Activated CD8-positive, alpha-beta memory T cell treated with anti-CD3 and anti-CD28 coated beads, Interleukin-2, amount 10 ng/mL, durations not matched to agents 7 days and 5 days (primary cell): ENCODE data around the gene KASH5. TPM values are rescaled to one million over a fixed set of nuclear protein-coding genes. Genes with fewer than 3 reads are reported as not detected.
"Not testable (repeated sequence)": the region's sequence is repeated elsewhere in the genome, so short reads cannot be mapped to it uniquely, and the experiment has no call there.

Experiments used
- ATAC-seq: fragments of 150-1000 bp; cut with Tn5 transposase; one replicate; pipeline ENCODE4 v1.10.0; 2021; ENCODE audit warnings: moderate library complexity
- CTCF ChIA-PET: fragments of 350-600 bp; sonication (Branson Sonifier 250); formaldehyde crosslinking; loops from one replicate; lab custom pipeline; 2021; ENCODE audit warnings: antibody characterized with exemption; lab: Charles Lee
- DNase-seq: peaks from one replicate; pipeline ENCODE4 v3.0.0-alpha.2; 2020
- H3K27ac Mint-ChIP-seq: one replicate; pipeline ENCODE4 v1.8.0; 2021; ENCODE audit warnings: mild to moderate bottlenecking, mixed read lengths
- H3K27me3 Mint-ChIP-seq: one replicate; pipeline ENCODE4 v1.8.0; 2021; ENCODE audit warnings: mixed read lengths
- H3K36me3 Mint-ChIP-seq: one replicate; pipeline ENCODE4 v1.8.0; 2021; ENCODE audit warnings: mild to moderate bottlenecking, mixed read lengths
- H3K4me1 Mint-ChIP-seq: one replicate; pipeline ENCODE4 v1.8.0; 2021; ENCODE audit warnings: mixed read lengths
- H3K4me3 Mint-ChIP-seq: one replicate; pipeline ENCODE4 v1.8.0; 2021; ENCODE audit warnings: mild to moderate bottlenecking, moderate library complexity, mixed read lengths
- H3K9me3 Mint-ChIP-seq: one replicate; pipeline ENCODE4 v1.8.0; 2022; ENCODE audit warnings: low read depth, mixed read lengths
- total RNA-seq, 2 experiments: library from RNA; stranded (reverse); gene quantifications; one replicate each; pipeline ENCODE4 v1.2.3, GENCODE V29; 2021

Gene KASH5
- total RNA-seq, 2 experiments from 2014 or later = 0.64 TPM; not detected in 1

DNA sequence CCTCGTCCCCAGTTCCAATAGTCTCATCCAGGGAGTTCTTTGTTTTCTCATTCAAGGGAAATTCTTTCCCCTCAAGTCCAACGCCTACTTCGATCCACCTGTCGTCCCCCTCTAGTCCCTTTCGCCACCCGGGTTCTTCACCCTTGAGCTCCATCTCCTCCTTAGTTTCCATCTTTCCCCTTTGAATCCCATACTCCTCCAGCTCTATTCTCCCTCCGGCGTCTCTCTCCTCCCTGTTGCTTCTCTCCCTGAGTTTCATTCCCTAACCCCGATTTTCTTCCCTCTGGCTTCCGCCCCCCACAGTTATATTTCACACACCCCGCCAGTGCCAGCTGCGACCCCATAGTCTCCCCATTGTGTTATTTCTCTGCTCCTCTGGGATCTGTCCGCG, 53.9 kb downstream of the KASH5 start:
- no peak overlapping the region for H3K27ac Mint-ChIP-seq
- H3K4me1 Mint-ChIP-seq = peaks cover 41% of the 10 kb centered on the region
- H3K36me3 Mint-ChIP-seq = peaks cover 5% of the 10 kb centered on the region
- no peak for ATAC-seq
- no peak for DNase-seq
- no peaks in the 10 kb centered on the region for H3K9me3 Mint-ChIP-seq
- H3K27me3 Mint-ChIP-seq = peaks cover 52% of the 10 kb centered on the region
- peak overlapping the region; percentile 78 for H3K4me3 Mint-ChIP-seq
- CTCF ChIA-PET = interaction anchor here (0.6 to 2.6 kb wide), 8 partner anchors 13 to 141 kb away, joined by 3 to 31 read pairs (median 7); no protein-coding TSS in a partner anchor

DNA sequence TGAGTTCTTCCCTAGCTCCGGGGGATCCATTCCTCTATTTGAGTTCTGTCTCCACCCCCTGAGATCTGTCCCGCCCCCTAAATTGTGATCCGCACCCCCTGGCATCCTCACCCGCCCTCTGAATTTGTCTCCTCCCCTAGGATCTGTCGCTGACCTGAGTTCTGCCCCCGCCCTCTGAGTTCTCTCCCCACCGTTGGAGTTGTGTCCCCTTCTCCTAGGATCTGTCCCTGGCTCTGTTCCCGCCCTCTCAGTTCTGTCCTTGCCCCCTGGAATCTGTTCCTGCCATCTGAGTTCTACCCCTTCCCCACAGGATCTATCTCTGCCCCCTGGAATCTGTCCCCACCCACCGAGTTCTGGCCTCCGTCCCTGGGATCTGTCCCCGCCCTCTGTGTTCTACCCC, 54.3 kb downstream of the KASH5 start:
- Mint-ChIP-seq H3K27ac (peak overlapping the region; percentile 80), H3K27me3 (peaks cover 48% of the 10 kb centered on the region), H3K4me1 (peaks cover 43% of the 10 kb centered on the region), H3K9me3 (no peaks in the 10 kb centered on the region), H3K36me3 (peaks cover 6% of the 10 kb centered on the region), H3K4me3 (peak overlapping the region; percentile 78)
- ATAC-seq (no peak), DNase-seq (peak; percentile 56)
- CTCF ChIA-PET = interaction anchor here (0.6 to 2.6 kb wide), 15 partner anchors 9 to 180 kb away, joined by 3 to 31 read pairs (median 5); partner anchors contain the start of gene PIH1D1

DNA sequence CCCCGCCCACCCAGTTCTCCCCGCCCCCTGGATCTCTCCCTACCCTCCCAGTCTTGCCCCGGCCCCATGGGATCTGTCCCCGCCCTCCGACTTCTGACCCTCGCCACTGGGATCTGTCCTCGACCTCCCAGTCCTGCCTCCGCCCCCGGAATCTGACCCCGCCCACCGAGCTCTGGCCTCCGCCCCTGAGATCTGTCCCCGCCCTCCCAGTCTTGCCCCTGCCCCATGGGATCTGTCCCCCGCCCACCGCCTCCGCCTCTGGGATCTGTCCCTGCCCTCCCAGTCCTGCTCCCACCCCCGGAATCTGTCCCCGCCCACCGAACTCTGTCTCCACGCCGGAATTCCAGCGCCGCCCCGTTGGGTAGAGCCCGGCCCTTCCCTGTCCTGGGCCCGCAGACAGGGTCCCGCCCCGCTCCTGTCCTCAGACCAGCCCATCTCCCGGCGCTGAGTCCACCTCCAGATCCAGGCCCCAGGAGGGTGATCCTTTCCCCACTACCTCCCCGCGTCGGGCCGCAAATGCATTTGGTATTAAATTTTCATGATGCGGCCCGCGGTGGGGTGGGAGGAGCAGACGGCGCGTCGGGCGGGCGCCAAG, 54.8 kb downstream of the KASH5 start:
- ATAC-seq = peak; percentile 50
- CTCF ChIA-PET = interaction anchor here (0.6 to 2.6 kb wide), 17 partner anchors 9 to 222 kb away, joined by 3 to 31 read pairs (median 4); partner anchors contain the start of gene PIH1D1
- no peaks in the 10 kb centered on the region for H3K9me3 Mint-ChIP-seq
- peaks cover 45% of the 10 kb centered on the region for H3K4me1 Mint-ChIP-seq
- peaks cover 6% of the 10 kb centered on the region for H3K36me3 Mint-ChIP-seq
- H3K27me3 Mint-ChIP-seq = peaks cover 42% of the 10 kb centered on the region
- DNase-seq = peak; percentile 86
- H3K4me3 Mint-ChIP-seq = peak overlapping the region; percentile 78
- H3K27ac Mint-ChIP-seq = peak overlapping the region; percentile 80

DNA sequence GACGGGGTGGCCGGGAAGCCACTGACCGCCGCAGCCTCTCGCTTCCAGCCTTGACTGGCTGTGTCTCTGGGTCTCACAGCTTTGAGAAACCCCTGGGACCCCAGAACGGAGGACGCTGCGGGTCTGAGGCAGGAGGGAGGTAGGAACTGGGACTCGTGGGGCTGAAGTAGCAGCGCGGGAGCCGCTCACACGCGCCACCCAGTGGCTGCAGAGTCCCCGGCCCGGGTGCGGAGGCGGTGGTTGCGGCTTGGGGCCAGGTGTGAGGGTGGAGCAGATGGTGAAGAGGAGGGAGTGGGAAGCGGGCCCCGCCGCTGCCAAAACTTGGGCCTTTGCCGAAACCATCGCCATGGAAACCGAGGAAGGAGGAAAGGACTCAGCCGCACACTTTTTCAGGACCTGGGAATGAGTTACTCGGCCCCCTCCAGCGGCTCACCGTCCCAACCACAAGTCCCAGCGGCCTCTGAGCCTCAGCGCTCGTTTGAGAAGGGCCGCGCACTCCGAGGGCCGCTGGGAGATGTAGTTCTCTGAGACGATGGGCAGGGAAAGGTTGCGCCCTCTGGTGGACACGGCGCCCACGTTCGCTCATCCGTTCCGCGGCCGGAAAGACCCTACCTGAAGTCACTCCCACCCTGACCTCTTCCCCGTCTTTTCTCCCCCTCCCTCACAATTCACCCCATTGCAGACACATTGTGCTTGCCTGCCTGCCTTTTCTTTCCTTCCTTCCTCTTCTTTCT, 55.5 kb downstream of the KASH5 start:
- Mint-ChIP-seq H3K4me3 (peak overlapping the region; percentile 78), H3K36me3 (peaks cover 11% of the 10 kb centered on the region), H3K9me3 (no peaks in the 10 kb centered on the region), H3K4me1 (peaks cover 51% of the 10 kb centered on the region), H3K27ac (peak overlapping the region; percentile 80), H3K27me3 (peaks cover 36% of the 10 kb centered on the region)
- CTCF ChIA-PET = interaction anchor here (0.6 to 2.8 kb wide), 22 partner anchors 8 to 222 kb away, joined by 3 to 39 read pairs (median 4); partner anchors contain the start of genes ALDH16A1 and PIH1D1
- DNase-seq = peak; percentile 96
- ATAC-seq = peak; percentile 85

DNA sequence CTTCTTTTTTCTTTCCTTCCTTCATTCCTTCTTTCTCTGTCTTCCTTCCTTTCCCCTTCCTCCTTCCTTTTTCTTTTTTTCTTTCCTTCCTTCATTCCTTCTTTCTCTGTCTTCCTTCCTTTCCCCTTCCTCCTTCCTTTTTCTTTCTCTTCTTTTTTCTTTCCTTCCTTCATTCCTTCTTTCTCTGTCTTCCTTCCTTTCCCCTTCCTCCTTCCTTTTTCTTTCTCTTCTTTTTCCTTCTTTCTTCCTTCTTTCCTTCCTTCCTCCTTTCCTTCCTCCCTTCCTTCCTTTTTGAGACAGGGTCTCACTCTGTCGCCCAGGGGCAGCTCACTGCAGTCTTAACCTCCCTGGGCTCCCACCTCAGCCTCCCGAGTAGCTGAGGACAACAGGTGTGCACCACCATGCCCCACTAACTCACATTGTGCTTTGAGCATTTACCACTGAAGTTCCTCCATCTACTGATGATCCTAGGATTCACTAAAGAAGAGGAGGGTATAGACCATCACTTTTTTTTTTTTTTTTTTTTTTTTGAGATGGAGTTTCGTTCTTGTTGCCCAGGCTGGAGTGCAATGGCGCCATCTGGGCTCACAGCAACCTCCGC, 56.2 kb downstream of the KASH5 start:
- DNase-seq, H3K9me3 Mint-ChIP-seq, ATAC-seq: not testable (repeated sequence)
- CTCF ChIA-PET = interaction anchor here (0.7 to 2.8 kb wide), 10 partner anchors 9 to 120 kb away, joined by 3 to 39 read pairs (median 5); partner anchors contain the start of genes ALDH16A1 and FLT3LG
- peak overlapping the region; percentile 78 for H3K4me3 Mint-ChIP-seq
- H3K36me3 Mint-ChIP-seq = peaks cover 15% of the 10 kb centered on the region
- H3K4me1 Mint-ChIP-seq = peaks cover 54% of the 10 kb centered on the region
- peaks cover 30% of the 10 kb centered on the region for H3K27me3 Mint-ChIP-seq
- H3K27ac Mint-ChIP-seq = peak overlapping the region; percentile 80

DNA sequence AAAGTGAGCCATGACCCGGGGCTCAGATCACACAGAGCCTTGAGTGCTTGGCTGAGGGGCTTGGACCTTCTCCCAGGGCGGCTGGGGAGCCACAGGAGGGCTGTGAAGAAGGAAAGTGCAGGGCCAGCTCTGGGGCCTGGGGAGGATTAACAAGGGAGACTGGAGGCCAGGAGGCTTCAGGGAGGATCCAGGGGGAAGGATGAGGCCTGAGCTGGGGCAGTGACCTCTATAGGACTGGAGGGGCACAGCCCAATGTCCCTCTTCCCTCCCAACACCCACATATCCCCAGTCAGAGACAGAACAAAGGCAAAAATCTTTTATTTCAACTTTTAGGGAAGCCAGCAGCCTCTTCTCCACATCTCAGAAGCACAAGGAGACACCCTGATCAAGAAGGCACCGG, 57.9 kb downstream of the KASH5 start:
- CTCF ChIA-PET = interaction anchor here (0.7 to 2.8 kb wide), 7 partner anchors 7 to 54 kb away, joined by 3 to 39 read pairs (median 8); partner anchors contain the start of genes ALDH16A1 and FLT3LG
- Mint-ChIP-seq H3K27me3 (peaks cover 13% of the 10 kb centered on the region), H3K27ac (peak overlapping the region; percentile 40), H3K4me1 (peaks cover 62% of the 10 kb centered on the region), H3K4me3 (no peak overlapping the region), H3K9me3 (no peaks in the 10 kb centered on the region), H3K36me3 (peaks cover 25% of the 10 kb centered on the region)
- no peak for ATAC-seq
- DNase-seq = no peak

DNA sequence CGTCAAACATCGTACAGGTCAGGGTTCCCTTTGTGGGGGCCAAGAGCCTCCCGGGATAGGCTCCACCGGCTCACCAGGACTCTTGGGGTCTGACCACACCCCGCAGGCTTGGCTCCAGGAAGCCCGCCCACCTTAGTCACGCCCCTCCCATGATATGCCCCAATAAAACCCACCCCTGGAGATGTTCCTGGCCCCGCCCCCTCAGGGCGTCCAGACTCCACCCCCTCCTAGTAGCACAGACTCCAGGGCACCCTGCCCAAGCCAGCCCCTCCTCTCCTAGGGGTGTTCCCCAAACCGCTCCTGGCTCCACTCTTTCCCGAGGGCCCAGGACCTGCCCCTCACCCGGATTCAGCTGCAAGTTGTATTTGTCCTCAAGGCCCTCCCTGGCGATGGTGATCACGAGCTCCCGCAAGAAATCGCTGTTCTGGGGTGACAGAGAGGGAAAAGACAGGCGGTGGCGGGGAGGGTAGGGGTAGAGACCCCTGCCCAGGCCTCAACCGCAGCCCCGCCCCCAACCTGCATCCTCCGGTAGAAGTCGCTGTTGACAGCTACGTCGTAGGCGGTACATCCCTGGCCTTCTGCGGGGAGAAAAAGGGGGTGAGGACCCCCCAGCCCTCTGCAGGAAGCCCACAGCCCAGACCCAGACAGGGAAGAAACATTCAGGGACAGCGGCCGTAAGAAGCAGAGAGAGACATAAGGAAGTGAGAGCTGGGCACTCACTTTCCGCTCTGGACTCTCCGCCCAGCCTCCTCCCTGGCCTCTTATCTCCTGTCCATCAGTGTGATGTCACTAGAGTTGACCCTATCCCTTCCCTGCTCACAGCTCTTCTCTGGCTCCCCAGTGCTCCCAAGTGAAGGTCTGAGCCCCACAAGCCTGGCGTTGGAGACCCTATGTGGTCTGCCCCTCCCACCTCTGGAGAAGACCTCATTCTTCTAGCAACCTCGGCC, 59.7 kb downstream of the KASH5 start:
- peak; percentile 63 for DNase-seq
- CTCF ChIA-PET = interaction anchor here (1.0 to 14.2 kb wide), 3 partner anchors 12 to 222 kb away, joined by 3 to 185 read pairs (median 3); partner anchors contain the start of gene FLT3LG
- peak overlapping the region; percentile 15 for H3K27ac Mint-ChIP-seq
- H3K27me3 Mint-ChIP-seq = no peaks in the 10 kb centered on the region
- ATAC-seq = no peak
- H3K4me1 Mint-ChIP-seq = peaks cover 61% of the 10 kb centered on the region
- H3K36me3 Mint-ChIP-seq = peaks cover 32% of the 10 kb centered on the region
- no peak overlapping the region for H3K4me3 Mint-ChIP-seq
- no peaks in the 10 kb centered on the region for H3K9me3 Mint-ChIP-seq

DNA sequence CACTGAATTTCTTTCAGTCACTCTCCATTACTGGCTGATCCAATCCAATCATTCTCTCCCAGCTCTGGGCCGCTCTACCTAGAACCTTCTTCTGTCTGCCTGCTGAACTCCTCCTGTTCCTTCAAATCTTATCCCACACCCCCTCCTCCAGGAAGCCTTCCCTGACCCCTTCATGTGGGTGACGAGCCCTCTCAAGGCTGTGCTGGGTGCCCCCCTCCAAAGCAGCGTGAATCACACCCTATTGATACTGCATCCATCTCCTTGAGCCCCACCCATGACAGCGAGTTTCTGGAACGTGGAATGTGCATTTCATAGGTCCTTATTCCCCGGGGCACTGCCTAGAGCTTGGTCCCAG, 60.4 kb downstream of the KASH5 start:
- CTCF ChIA-PET = interaction anchor here (1.0 to 14.2 kb wide), 3 partner anchors 12 to 223 kb away, joined by 3 to 185 read pairs (median 3); partner anchors contain the start of gene FLT3LG
- Mint-ChIP-seq H3K27me3 (no peaks in the 10 kb centered on the region), H3K9me3 (no peaks in the 10 kb centered on the region), H3K36me3 (peaks cover 32% of the 10 kb centered on the region), H3K27ac (peak overlapping the region; percentile 15), H3K4me3 (no peak overlapping the region), H3K4me1 (peaks cover 63% of the 10 kb centered on the region)
- no peak for DNase-seq
- ATAC-seq = no peak

DNA sequence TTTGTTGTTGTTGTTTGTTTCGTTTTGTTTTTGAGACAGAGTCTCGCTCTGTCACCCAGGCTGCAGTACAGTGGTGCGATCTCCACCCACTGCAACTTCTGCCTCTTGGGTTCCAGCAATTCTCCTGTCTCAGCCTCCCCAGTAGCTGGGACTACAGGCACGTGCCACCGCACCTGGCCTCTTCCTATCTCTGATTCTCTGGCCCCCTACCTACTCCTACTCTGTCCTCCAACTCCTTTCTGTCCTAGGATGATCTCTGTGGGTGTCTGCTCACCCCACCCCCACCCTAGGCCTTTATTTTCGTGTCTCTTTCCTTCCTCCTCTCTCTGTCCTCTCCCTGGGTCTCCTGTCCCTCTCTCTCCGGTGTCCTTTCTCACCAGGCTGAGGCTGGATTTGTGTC, 62.4 kb downstream of the KASH5 start:
- no peaks in the 10 kb centered on the region for H3K27me3 Mint-ChIP-seq
- peaks cover 60% of the 10 kb centered on the region for H3K4me1 Mint-ChIP-seq

DNA sequence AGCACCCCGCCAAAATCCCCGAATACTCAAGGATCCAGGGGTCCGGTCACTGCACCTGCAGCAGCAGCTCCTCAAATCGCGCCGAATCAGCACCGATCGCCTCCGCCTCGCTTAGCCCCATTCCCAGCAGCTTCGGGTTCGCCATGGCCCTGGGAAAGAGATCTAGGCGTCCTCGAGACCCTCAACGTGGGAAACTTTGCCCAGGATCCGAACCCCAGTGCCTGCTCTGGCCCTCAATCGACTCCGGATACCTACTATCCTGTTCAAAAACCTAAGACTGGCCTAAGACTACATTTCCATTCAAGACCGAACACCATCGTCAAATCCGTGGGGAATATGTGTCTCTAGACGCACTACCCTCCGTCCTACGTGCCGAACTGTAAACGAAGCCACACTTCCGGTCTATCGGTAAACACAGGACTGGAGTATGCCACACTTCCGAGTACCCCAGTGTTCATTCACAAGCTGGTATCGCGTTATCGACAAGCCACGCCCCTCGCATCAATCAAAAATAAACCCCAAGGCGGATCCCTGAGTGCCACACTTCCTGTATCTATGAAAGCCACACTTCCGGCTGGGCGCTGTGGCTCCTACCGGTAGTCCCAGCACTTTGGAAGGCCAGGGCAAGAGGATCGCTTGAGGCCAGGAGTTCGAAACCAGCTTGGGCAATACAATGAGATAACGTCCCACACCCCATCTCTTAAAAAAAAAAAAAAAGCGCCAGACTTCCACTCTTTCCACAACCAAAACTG, 63.6 kb downstream of the KASH5 start, which contains the start of gene PIH1D1:
Gene PIH1D1 (minus strand): TSS at position 385 of the 752 bp plus-strand sequence. CDS start 240 bp downstream, at position 145.
- no peaks in the 10 kb centered on the region for H3K9me3 Mint-ChIP-seq
- H3K36me3 Mint-ChIP-seq = peaks cover 30% of the 10 kb centered on the region
- peaks cover 60% of the 10 kb centered on the region for H3K4me1 Mint-ChIP-seq

More for the DNA sequence above, 62.4 kb downstream of the KASH5 start:
- ATAC-seq (no peak), DNase-seq (no peak)
- Mint-ChIP-seq H3K4me3 (peak overlapping the region; percentile 99), H3K9me3 (no peaks in the 10 kb centered on the region), H3K36me3 (peaks cover 32% of the 10 kb centered on the region), H3K27ac (peak overlapping the region; percentile 81)
- CTCF ChIA-PET = interaction anchor here (0.6 to 14.2 kb wide), 3 partner anchors 20 to 119 kb away, joined by 3 to 185 read pairs (median 5); partner anchors contain the start of gene FLT3LG

DNA sequence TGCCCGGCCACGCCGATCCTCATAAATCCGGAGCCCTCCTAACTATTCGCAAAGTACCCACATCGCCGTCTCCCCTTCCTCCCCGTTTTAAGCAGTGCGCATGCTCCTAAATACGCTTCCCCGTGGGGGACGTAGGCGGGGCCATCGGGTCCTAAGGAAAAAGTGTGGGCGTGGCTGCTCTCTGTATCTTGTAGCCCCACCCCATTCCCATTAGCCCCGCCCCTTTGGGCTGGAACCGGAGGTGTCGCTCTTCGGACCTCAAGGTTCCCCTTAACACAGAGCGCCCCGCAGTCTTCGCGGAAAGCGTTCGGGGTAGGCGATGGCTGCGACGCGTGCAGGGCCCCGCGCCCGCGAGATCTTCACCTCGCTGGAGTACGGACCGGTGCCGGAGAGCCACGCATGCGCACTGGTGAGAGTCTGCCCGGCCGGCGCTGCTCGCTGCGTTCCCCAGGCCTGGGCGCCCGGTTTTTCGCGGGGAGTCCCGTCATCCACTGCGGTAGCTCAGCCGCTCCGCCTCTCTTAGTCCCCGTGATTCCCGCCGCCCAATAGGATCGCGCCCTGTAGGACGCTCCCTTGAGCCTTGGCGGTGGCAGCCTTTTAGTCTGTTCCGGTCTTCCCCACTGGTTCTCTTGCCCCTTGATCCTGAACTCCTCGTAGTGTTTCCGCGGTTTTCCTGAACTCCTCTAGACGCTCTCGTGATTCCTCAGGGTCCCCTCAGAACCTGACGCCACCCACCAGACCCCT, 65.1 kb downstream of the KASH5 start, which contains the start of gene ALDH16A1:
Gene ALDH16A1 (plus strand): TSS at position 213 of the 744 bp plus-strand sequence. CDS start 107 bp downstream, at position 320.
- Mint-ChIP-seq H3K36me3 (peaks cover 26% of the 10 kb centered on the region), H3K27ac (peak within 1 kb of the TSS; percentile 100), H3K9me3 (no peaks in the 10 kb centered on the region), H3K27me3 (no peaks in the 10 kb centered on the region), H3K4me3 (peak within 1 kb of the TSS; percentile 99), H3K4me1 (peaks cover 63% of the 10 kb centered on the region)
- peak; percentile 88 for ATAC-seq
- CTCF ChIA-PET = interaction anchor here (0.9 to 14.2 kb wide), 9 partner anchors 8 to 356 kb away, joined by 3 to 185 read pairs (median 7); partner anchors contain the start of gene FLT3LG
- peak; percentile 99 for DNase-seq

More for the DNA sequence above, 63.6 kb downstream of the KASH5 start, which contains the start of gene PIH1D1:
- Mint-ChIP-seq H3K4me3 (peak within 1 kb of the TSS; percentile 99), H3K27me3 (no peaks in the 10 kb centered on the region), H3K27ac (peak within 1 kb of the TSS; percentile 100)
- peak; percentile 99 for DNase-seq
- CTCF ChIA-PET = interaction anchor here (0.7 to 14.2 kb wide), 8 partner anchors 9 to 226 kb away, joined by 3 to 185 read pairs (median 6); partner anchors contain the start of genes FLT3LG and PTH2
- peak; percentile 71 for ATAC-seq
